DMS53 treated with DMSO at 0.1 percent for 48 hours (cell line): ENCODE results near the gene FADS1.

ENCODE experiments used
- DNase-seq: peaks from one replicate; lab custom pipeline; 2025; ENCODE audit not compliant: unreplicated experiment; lab: John Stamatoyannopoulos, UW

FADS1 gene

GRCh38 chr11:61797263-61797944 lies 19.4 kb downstream of the FADS1 start:
- DNase-seq, result peak; percentile 67

- no peak for DNase-seq
Measured at GRCh38 chr11:61795876-61796526, 20.8 kb downstream of the FADS1 start.

GRCh38 chr11:61795459-61795858 lies 21.3 kb downstream of the FADS1 start:
- DNase-seq, result no peak

- DNase-seq, result no peak
Measured at GRCh38 chr11:61794579-61794978, 22.2 kb downstream of the FADS1 start.

- DNase-seq, result no peak
Measured at GRCh38 chr11:61793829-61794204, 23.0 kb downstream of the FADS1 start.

GRCh38 chr11:61793083-61793828 lies 23.5 kb downstream of the FADS1 start:
- DNase-seq, result peak; percentile 36

GRCh38 chr11:61792310-61793082 lies 24.3 kb downstream of the FADS1 start, which contains the start of the genes FEN1 and TMEM258:
Gene FEN1, plus strand, starts transcription at chr11:61792911. Its CDS starts 2,451 bp downstream, at chr11:61795362.
Gene TMEM258, minus strand, starts transcription at chr11:61792599. Its CDS starts 41 bp downstream, at chr11:61792558.
- DNase-seq, result peak; percentile 91

- DNase-seq, result peak; percentile 25
Measured at GRCh38 chr11:61791737-61792309, 25.0 kb downstream of the FADS1 start.

GRCh38 chr11:61787928-61788491 lies 28.8 kb downstream of the FADS1 start:
- peak; percentile 10 for DNase-seq

GRCh38 chr11:61785837-61786402 lies 30.9 kb downstream of the FADS1 start:
- DNase-seq, result no peak

- DNase-seq, result no peak
Measured at GRCh38 chr11:61784506-61784805, 32.3 kb downstream of the FADS1 start.

- DNase-seq, result no peak
Measured at GRCh38 chr11:61783717-61784505, 32.9 kb downstream of the FADS1 start.

- no peak for DNase-seq
Measured at GRCh38 chr11:61782841-61783240, 34.0 kb downstream of the FADS1 start.

- no peak for DNase-seq
Measured at GRCh38 chr11:61782299-61782698, 34.5 kb downstream of the FADS1 start.

GRCh38 chr11:61781585-61781984 lies 35.2 kb downstream of the FADS1 start:
- DNase-seq, result no peak

GRCh38 chr11:61780581-61781162 lies 36.1 kb downstream of the FADS1 start:
- no peak for DNase-seq

- DNase-seq, result no peak
Measured at GRCh38 chr11:61779666-61780525, 36.9 kb downstream of the FADS1 start.
